GM23338 (cell line): ENCODE data around the gene CD46.

Experiments
- EZH2 ChIP-seq: fragments of 200-600 bp; sonication (generic); IDR thresholded peaks from one replicate; pipeline ENCODE4 v1.8.0; 2017; ENCODE audit warnings: antibody characterized with exemption, mild to moderate bottlenecking, low read depth; ENCODE audit not compliant: unreplicated experiment
- EZH2phosphoT487 ChIP-seq: fragments of 200-600 bp; sonication (generic); IDR thresholded peaks from one replicate; pipeline ENCODE4 v1.8.1; 2018; ENCODE audit warnings: antibody characterized with exemption; ENCODE audit not compliant: unreplicated experiment
- JUNB ChIP-seq: IDR thresholded peaks from one replicate; pipeline ENCODE4 v1.6.1; 2016; ENCODE audit warnings: antibody characterized with exemption; ENCODE audit not compliant: unreplicated experiment
- POLR2AphosphoS5 ChIP-seq: IDR thresholded peaks from 2 replicates; pipeline ENCODE4 v1.6.1; 2016; ENCODE audit warnings: antibody characterized with exemption, low read depth
- ZNF114 ChIP-seq: fragments of 250-450 bp; sonication (Bioruptor Pico); IDR thresholded peaks from 2 replicates; pipeline ENCODE4 v1.5.0; 2020; ENCODE audit warnings: mild to moderate bottlenecking, moderate library complexity
- TF ChIP-seq, protein P1 (sequence below), 2 experiments: fragments of 200-600 bp in 1 of 2; sonication (generic) in 1 of 2; conservative IDR thresholded peaks; 2 replicates each; pipeline versions ENCODE4 v1.5.1 to v1.6.1; 2016 to 2017; ENCODE audit warnings: antibody characterized with exemption in 2 of 2, low read depth in 2 of 2, mild to moderate bottlenecking in 2 of 2, moderate library complexity in 1 of 2
- TF ChIP-seq, protein P2 (sequence below): IDR thresholded peaks from one replicate; pipeline ENCODE4 v1.6.1; 2018; ENCODE audit warnings: antibody characterized with exemption; ENCODE audit not compliant: unreplicated experiment
- TF ChIP-seq, protein P3 (sequence below): IDR thresholded peaks from 2 replicates; pipeline ENCODE4 v1.6.1; 2016; ENCODE audit warnings: antibody characterized with exemption

GRCh38 chr1:207842506-207842905, 90.7 kb downstream of the CD46 start:
- TF ChIP-seq, protein P1, sequence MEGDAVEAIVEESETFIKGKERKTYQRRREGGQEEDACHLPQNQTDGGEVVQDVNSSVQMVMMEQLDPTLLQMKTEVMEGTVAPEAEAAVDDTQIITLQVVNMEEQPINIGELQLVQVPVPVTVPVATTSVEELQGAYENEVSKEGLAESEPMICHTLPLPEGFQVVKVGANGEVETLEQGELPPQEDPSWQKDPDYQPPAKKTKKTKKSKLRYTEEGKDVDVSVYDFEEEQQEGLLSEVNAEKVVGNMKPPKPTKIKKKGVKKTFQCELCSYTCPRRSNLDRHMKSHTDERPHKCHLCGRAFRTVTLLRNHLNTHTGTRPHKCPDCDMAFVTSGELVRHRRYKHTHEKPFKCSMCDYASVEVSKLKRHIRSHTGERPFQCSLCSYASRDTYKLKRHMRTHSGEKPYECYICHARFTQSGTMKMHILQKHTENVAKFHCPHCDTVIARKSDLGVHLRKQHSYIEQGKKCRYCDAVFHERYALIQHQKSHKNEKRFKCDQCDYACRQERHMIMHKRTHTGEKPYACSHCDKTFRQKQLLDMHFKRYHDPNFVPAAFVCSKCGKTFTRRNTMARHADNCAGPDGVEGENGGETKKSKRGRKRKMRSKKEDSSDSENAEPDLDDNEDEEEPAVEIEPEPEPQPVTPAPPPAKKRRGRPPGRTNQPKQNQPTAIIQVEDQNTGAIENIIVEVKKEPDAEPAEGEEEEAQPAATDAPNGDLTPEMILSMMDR (conservative IDR thresholded peaks at IDR 0.05; ENCODE audit: low read depth in 2 of 2) = no peak
- TF ChIP-seq EZH2 = no peak
- TF ChIP-seq EZH2phosphoT487 = no peak
- TF ChIP-seq JUNB = no peak
- no peak for TF ChIP-seq POLR2AphosphoS5
- TF ChIP-seq, protein P2, sequence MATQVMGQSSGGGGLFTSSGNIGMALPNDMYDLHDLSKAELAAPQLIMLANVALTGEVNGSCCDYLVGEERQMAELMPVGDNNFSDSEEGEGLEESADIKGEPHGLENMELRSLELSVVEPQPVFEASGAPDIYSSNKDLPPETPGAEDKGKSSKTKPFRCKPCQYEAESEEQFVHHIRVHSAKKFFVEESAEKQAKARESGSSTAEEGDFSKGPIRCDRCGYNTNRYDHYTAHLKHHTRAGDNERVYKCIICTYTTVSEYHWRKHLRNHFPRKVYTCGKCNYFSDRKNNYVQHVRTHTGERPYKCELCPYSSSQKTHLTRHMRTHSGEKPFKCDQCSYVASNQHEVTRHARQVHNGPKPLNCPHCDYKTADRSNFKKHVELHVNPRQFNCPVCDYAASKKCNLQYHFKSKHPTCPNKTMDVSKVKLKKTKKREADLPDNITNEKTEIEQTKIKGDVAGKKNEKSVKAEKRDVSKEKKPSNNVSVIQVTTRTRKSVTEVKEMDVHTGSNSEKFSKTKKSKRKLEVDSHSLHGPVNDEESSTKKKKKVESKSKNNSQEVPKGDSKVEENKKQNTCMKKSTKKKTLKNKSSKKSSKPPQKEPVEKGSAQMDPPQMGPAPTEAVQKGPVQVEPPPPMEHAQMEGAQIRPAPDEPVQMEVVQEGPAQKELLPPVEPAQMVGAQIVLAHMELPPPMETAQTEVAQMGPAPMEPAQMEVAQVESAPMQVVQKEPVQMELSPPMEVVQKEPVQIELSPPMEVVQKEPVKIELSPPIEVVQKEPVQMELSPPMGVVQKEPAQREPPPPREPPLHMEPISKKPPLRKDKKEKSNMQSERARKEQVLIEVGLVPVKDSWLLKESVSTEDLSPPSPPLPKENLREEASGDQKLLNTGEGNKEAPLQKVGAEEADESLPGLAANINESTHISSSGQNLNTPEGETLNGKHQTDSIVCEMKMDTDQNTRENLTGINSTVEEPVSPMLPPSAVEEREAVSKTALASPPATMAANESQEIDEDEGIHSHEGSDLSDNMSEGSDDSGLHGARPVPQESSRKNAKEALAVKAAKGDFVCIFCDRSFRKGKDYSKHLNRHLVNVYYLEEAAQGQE = no peak
- no peak for TF ChIP-seq ZNF114 (CRISPR knock-in tag)
- TF ChIP-seq, protein P3, sequence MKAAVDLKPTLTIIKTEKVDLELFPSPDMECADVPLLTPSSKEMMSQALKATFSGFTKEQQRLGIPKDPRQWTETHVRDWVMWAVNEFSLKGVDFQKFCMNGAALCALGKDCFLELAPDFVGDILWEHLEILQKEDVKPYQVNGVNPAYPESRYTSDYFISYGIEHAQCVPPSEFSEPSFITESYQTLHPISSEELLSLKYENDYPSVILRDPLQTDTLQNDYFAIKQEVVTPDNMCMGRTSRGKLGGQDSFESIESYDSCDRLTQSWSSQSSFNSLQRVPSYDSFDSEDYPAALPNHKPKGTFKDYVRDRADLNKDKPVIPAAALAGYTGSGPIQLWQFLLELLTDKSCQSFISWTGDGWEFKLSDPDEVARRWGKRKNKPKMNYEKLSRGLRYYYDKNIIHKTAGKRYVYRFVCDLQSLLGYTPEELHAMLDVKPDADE = no peak
